Limb (tissue), 2 donors: ENCODE results near the gene CLEC2B.

Experiments used
- DNase-seq, 2 donors: peaks; one replicate each; pipeline ENCODE4 v3.0.0-alpha.2; 2016; ENCODE audit errors: extremely low spot score in 2 of 2

Gene CLEC2B

DNA sequence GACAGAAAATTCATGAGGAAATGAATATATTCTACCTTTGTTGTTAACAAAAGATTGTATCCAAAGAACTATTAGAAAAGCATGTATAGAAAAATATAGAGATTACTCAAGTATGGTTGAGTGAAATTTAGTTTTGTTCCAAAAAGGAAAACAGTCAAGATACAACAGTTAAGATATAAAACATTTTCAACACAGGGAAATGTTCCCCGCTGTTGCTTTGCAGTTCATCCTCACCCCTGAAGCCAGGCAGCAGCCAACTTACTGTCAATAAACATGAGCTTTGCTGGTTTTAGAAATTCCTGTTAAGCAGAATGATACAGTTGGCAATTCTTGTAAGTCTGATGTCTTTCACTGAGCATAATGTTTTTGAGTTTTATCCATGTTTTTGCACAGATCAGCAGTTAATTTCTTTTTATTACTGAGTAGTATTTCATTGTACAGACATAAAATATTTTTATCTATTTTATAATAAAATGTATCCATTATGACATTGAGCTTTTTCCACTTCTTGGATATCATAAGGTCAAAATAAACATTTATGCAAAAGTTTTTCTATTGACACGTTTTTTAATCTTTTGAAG is 1.2 kb upstream of the CLEC2B start:
- no peak for DNase-seq

- DNase-seq, result no peak
Observed at GRCh38 chr12:9868951-9869306, 225 bp downstream of the CLEC2B start.

DNA sequence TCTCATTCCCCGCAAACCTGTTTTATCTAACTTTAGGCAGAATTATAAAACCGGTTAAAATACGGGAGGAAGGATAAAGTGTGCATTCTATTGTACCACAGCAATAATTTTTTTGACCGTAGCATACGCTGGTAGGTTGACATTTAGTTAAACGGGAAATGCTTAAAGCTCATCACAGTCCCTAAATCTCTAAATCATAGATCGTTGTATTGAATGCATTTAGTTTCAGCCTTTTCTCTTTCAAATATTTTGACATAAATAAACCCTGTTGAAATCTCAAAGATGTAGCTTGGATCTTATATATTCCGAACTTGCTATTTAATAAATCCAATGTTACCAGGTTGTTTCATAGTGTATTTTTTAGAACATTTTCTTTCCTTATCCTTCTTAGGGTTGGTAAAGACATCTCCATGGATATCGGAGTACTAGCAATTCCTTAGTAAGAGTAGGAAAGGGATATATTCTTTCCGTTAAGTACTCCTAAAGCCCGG is 798 bp downstream of the CLEC2B start:
- no peak for DNase-seq

DNA sequence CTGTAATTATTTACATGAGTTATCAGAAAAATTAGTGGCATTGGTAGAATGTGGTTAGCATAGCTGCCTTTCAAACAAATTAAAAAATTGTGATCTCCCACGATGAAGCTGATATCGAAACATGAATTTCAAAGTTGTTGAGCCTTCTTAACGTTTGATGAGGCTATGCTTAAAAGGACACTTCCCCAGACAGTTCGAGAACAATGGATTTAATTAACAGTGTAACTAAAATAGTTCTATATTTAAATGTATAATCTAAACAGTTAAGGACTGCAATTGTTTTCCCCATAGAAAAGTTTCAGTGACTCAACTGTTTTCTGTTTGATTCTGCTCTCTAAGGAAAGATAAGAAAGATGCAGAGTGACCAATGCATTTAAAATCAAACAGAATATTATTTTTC is 1.6 kb downstream of the CLEC2B start:
- no peak for DNase-seq

- DNase-seq, result no peak
Observed at GRCh38 chr12:9866860-9867269, 2.3 kb downstream of the CLEC2B start.

- DNase-seq, result no peak
Observed at GRCh38 chr12:9864913-9865675, 4.1 kb downstream of the CLEC2B start.

- no peak for DNase-seq
Observed at GRCh38 chr12:9858135-9858534, 11.0 kb downstream of the CLEC2B start.

DNA sequence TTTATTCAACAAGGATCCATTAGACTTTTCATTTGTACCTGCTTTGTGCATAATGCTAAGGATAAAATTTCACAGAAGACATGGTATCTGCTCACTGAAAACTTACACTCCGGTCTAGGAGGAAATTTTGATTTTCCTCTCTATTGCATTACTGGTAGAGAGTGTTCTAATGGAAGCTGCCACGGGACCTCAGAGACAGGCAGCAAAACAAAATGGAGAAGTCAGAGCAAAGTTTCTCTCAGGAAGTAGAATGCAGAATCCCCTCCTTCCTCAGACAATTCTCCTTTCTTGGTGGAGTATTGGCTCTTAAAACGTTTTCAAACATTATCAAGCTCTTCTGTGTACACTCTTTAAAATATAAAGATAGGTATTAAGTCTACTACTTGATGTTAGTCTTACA is 12.3 kb downstream of the CLEC2B start:
- DNase-seq, result no peak

- DNase-seq, result no peak
Observed at GRCh38 chr12:9856151-9856550, 13.0 kb downstream of the CLEC2B start.

DNA sequence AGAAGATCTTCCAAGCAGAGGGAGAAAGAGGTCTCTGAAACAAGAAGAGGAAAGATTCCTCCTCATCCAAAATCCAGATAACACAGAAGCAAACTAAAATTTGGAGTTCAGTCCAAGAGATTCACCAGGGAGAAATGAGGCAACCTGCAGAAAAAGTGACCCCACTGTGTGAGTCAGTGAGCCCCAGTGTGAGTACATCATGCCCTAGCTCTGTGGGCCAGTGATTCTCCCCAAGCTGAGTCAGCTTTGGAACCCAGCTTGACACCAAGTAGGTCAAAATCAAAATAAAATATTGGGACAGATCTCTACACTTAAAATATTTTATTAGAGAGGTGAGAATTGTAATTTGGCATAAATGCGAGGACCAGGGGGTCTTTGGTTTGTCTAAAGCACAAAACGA is 17.2 kb downstream of the CLEC2B start:
- DNase-seq, result no peak

- no peak for DNase-seq
Observed at GRCh38 chr12:9851050-9851449, 18.1 kb downstream of the CLEC2B start.

- DNase-seq, result no peak
Observed at GRCh38 chr12:9848899-9849298, 20.3 kb downstream of the CLEC2B start.

DNA sequence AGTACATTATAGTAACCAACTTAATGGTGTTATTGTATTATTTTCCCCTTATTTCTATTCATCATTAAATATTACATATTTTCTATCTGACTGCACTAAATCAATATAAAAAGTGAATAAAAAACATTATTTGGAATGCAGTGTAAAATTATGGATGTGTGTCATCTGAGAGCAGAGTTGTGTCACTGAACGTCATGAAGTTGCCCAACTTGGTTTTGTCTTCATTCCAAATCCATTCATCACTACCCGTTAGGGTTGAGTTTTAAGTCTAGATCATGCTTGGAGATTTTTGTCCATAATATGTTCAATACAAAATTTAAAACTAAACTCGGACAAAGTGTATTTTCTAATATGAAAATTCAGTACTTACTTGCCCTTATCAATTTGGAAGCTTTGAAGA is 25.7 kb downstream of the CLEC2B start:
- DNase-seq, result no peak

DNA sequence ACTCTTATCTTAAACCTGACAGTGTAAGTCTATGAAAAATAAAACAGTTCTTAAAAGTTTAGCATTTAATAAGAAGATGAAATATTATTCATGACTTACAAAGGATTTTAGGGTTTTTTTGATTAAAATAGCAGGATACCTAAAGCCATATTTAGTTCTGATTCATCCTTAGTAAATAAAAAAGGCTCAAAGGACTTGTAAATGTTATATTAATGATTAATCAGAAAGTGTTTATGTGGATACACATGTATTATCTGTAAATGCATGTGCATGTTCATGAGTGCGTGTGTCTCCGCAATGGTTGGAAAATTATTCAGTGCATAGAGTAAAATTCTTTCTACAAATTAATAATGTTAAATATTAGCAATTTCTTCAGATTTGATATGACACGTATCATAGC is 37.4 kb downstream of the CLEC2B start:
- no peak for DNase-seq

DNA sequence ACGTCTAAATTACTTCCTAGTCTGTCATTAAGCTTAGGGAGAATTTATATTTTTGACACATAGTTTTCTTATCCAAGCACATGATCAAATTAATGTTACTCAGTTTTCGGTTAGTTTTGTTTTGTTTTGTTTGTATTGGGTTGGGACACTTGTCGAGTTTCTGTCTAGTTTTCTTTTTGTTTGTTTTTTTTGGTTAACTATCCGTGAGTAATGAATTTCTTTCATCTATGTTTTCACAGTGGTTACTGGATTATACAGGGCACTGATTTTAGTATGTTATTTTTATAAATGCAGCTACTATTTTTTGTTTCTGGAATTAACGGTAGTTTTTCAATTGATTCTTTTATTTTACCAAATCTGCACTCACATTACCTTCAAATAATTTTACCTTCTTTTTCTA is 39.2 kb downstream of the CLEC2B start:
- DNase-seq, result no peak

DNA sequence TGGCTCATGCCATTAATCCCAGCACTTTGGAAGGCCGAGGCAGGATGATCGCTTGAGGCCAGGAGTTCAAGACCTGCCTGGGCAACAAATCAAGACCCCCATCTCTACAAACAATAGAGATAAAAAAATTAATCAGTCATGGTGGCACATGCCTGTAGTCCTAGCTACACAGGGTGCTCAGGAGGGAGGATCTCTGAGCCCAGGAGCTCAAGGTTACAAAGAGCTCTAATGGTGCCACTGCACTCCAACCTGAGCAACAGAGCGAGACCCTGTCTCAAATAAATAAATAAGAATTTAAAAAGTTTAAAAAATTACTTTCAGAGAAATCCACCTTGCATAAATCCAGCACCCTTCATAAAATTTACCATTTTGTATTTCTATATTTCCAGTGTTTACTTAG is 39.7 kb downstream of the CLEC2B start:
- DNase-seq, result no peak

DNA sequence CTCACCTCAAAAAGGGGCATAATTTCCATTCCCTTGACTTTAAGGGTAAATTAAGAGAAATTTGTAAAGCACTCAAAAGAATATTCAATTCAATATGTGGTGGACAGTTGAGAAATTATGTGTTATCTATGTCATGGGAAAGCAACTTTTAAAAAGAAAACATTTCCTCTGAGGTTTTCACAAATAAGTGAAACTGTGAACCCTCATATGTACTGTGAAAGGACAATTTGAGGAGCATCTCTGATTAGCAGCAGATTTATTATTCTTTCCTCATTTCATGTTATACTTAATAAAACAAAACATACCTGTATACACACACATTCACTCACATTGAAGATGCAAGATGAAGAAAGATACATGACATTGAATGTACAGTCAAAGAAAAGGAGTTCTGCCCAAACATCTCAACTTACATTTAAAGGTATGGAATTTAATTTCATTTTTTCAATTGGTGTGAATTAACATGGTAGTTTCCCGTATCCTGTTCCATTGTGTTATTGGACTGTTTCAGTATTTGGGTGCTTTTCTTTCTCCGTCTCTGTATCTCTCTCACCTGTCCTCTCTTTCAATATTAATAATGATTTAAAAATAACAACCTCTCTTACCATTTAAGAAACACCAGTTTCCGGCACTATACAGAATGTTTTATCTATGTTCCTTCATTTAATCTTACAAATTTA is 41.8 kb downstream of the CLEC2B start, which contains the start of gene KLRF1:
Gene KLRF1 (plus strand): TSS at position 273 of the 680 bp plus-strand sequence. CDS start 64 bp downstream, at position 337.
- no peak for DNase-seq

- no peak for DNase-seq
Observed at GRCh38 chr12:9820281-9820930, 48.7 kb downstream of the CLEC2B start.

- DNase-seq, result peak in 1 of 2 donors; percentile 60
Observed at GRCh38 chr12:9813821-9814798, 55.0 kb downstream of the CLEC2B start.

DNA sequence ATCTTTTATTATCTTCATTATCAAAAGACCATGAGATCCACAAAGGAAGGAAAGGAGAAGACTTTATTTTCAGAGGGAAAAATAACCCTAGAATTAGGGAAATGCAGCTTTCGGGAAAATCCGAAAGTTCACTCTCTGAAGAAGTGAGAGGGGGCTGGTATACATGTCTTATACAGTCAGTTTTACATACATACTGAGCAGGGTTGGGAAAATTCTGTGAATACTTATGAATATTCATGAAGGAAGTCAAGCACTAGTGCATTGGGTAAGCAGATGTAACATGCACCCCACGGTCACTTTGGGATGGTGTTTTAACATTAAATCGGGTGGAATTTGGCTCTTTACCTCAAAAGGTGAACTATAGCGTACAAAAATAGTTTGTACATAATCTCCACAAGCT is 57.5 kb downstream of the CLEC2B start:
- DNase-seq, result no peak

DNA sequence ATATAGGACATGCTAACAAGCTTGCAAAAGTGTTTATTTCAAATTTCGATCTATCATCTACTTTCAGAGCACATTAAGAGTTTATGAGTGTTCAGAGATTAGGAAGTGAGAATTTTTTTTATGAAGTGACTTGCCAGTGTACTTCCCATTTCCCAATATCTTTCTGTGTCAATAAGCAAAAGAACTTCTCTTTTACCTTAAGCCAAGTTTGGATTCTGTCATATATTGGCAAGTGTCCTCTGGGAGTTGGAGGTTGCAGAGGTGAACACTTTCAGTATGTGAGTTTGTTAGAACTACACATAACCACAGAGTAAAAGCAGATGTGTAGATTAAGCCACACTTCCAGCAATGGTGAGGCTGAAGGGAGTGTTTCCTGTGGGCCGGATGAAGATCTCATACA is 58.5 kb downstream of the CLEC2B start:
- no peak for DNase-seq
